ENCODE data around the gene SPAG7. TPM values are rescaled to one million over a fixed set of nuclear protein-coding genes. Genes with fewer than 3 reads are reported as not detected.

SPAG7 gene
- total RNA-seq, 2 experiments from 2014 or later, result 62.7 to 62.9 TPM

DNA sequence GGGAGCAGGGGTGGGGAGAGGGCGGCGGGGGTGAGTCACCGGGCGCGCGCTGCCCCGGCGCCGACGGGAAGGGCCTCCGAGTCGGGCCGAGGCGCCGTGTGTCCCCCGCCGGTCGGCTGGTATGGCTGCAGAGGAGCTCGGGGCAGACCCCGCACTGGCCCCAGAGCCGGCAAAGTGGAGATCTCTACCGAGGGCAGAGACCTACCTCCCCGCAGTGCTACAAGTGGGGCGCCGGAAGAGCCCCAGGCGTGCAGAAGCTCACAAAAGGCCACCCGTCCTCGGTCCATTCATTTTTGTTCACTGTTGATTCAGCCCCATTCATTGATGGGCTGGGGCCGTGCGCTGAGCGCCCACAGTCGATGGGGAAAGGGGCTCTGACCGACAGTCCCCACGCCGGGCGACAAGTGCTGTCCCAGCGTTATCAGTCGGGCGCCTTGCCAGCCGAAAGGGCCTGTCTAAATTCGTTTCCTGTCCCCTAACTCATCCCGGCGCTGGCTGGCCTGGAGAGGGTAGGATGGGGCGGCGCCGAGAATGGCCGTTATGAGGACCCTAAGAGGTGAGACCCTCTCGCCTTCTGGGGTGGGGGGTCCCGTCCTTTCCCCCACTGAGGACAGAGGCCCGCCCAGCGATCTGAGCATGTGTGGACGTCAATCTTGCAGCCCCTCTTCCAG, 17.4 kb downstream of the SPAG7 start:
- Mint-ChIP-seq H3K4me1 (ENCODE audit: low read depth) (peaks cover 19% of the 10 kb centered on the region), H3K36me3 (ENCODE audit: low read depth) (peaks cover 29% of the 10 kb centered on the region), H3K4me3 (peak overlapping the region; percentile 97), H3K9me3 (no peaks in the 10 kb centered on the region), H3K27me3 (no peaks in the 10 kb centered on the region), H3K27ac (peak overlapping the region; percentile 97)
- ChIA-PET CTCF (interaction anchor here (1.0 to 1.5 kb wide), 3 partner anchors 12 to 41 kb away, joined by 3 to 5 read pairs (median 4); partner anchors contain the start of gene SPAG7), POLR2A (interaction anchor here (0.9 to 20.8 kb wide), 7 partner anchors 10 to 130 kb away, joined by 3 to 627 read pairs (median 5); partner anchors contain the start of genes INCA1, KIF1C, RNF167 and SLC25A11)
- intact Hi-C loops (cut with micrococcal nuclease), result no loop called here
- peak; percentile 14 for ATAC-seq
- DNase-seq, result peak; percentile 62
- TF ChIP-seq, protein P1, sequence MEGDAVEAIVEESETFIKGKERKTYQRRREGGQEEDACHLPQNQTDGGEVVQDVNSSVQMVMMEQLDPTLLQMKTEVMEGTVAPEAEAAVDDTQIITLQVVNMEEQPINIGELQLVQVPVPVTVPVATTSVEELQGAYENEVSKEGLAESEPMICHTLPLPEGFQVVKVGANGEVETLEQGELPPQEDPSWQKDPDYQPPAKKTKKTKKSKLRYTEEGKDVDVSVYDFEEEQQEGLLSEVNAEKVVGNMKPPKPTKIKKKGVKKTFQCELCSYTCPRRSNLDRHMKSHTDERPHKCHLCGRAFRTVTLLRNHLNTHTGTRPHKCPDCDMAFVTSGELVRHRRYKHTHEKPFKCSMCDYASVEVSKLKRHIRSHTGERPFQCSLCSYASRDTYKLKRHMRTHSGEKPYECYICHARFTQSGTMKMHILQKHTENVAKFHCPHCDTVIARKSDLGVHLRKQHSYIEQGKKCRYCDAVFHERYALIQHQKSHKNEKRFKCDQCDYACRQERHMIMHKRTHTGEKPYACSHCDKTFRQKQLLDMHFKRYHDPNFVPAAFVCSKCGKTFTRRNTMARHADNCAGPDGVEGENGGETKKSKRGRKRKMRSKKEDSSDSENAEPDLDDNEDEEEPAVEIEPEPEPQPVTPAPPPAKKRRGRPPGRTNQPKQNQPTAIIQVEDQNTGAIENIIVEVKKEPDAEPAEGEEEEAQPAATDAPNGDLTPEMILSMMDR (IDR thresholded peaks at IDR 0.05), result no peak

DNA sequence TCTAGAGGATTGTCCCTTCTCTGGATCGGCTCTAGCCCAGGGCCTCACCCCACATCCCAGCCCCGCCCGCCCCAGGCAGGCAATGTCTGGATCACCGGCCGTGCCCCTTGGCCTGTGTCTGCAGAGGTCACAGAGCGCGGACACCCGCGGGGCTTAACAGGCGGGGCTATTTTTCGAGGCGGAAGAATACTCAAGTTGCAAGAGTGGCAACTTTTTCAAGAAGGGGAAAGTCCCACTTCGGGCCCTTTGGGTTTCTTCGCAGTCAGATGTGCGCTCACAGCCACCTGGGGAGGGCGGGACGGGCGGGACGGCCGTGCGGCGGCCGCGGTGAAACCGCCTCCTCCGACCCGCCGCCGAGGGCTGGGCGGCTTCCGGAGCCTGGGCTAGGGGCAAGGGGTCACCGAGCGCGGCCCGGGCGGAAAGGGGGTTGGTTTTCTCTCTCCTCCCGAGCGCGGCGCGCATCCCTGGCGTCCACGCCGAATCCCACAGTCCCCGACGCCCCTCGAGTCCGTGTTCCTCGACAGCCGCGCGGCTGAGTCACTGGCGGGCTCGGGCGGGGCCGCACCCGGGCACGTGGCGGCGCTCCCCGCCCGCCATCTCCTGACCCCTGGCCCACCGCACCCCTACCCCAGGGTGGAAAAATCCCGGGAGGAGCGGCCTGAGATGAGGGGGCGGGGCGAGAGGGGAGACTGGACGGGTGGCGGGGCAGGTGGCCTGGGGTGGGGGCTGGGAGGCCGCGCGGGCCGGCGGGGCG, 18.1 kb downstream of the SPAG7 start:
- H3K27ac Mint-ChIP-seq, result peak overlapping the region; percentile 99
- peaks cover 26% of the 10 kb centered on the region for H3K4me1 Mint-ChIP-seq (ENCODE audit: low read depth)
- TF ChIP-seq, protein P1 (IDR thresholded peaks at IDR 0.05), result no peak
- ChIA-PET CTCF (interaction anchor here (1.0 to 1.4 kb wide), 3 partner anchors 9 to 17 kb away, joined by 3 to 5 read pairs (median 3); partner anchors contain the start of genes RNF167, SLC25A11 and SPAG7), POLR2A (interaction anchor here (0.9 to 20.8 kb wide), 12 partner anchors 9 to 162 kb away, joined by 3 to 627 read pairs (median 5); partner anchors contain the start of genes C17orf107, CAMTA2, INCA1 and KIF1C)
- intact Hi-C loops (cut with micrococcal nuclease), result no loop called here
- no peaks in the 10 kb centered on the region for H3K27me3 Mint-ChIP-seq
- DNase-seq (peak; percentile 84), ATAC-seq (peak; percentile 21)
- H3K9me3 Mint-ChIP-seq, result no peaks in the 10 kb centered on the region
- H3K4me3 Mint-ChIP-seq, result peak overlapping the region; percentile 97
- peaks cover 36% of the 10 kb centered on the region for H3K36me3 Mint-ChIP-seq (ENCODE audit: low read depth)

DNA sequence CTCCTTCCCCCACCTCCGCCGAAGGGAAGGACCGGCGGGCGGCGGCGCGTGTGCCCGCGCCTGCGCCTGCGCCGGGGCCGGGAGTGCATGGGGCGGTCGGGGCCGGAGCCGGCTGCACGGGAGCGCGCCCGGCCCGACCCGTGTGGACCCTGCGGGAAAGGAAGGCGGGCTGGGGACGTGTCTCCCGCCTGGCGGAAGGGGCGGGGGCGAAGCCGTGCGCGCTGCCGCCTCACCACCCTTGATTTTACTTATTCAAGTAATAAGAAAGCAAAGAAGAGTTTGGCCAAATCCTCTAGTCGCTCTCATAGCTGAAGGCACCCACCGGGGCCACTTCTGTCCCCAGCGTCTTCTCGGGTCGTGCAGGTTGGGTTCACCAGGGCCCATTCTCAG, 18.7 kb downstream of the SPAG7 start:
- DNase-seq (peak; percentile 85), ATAC-seq (peak; percentile 35)
- Mint-ChIP-seq H3K4me3 (peak overlapping the region; percentile 97), H3K4me1 (ENCODE audit: low read depth) (peaks cover 32% of the 10 kb centered on the region), H3K27me3 (no peaks in the 10 kb centered on the region), H3K27ac (peak overlapping the region; percentile 99), H3K36me3 (ENCODE audit: low read depth) (peaks cover 42% of the 10 kb centered on the region), H3K9me3 (no peaks in the 10 kb centered on the region)
- ChIA-PET CTCF (interaction anchor here (1.4 kb wide), 1 partner anchor 9 kb away, joined by 3 read pairs; the partner anchor contains the start of genes RNF167 and SLC25A11), POLR2A (interaction anchor here (0.9 to 20.8 kb wide), 12 partner anchors 9 to 227 kb away, joined by 3 to 627 read pairs (median 6); partner anchors contain the start of genes C17orf107, CAMTA2, CHRNE and KIF1C)
- intact Hi-C loops (cut with micrococcal nuclease), result no loop called here
- TF ChIP-seq, protein P1 (IDR thresholded peaks at IDR 0.05), result no peak

DNA sequence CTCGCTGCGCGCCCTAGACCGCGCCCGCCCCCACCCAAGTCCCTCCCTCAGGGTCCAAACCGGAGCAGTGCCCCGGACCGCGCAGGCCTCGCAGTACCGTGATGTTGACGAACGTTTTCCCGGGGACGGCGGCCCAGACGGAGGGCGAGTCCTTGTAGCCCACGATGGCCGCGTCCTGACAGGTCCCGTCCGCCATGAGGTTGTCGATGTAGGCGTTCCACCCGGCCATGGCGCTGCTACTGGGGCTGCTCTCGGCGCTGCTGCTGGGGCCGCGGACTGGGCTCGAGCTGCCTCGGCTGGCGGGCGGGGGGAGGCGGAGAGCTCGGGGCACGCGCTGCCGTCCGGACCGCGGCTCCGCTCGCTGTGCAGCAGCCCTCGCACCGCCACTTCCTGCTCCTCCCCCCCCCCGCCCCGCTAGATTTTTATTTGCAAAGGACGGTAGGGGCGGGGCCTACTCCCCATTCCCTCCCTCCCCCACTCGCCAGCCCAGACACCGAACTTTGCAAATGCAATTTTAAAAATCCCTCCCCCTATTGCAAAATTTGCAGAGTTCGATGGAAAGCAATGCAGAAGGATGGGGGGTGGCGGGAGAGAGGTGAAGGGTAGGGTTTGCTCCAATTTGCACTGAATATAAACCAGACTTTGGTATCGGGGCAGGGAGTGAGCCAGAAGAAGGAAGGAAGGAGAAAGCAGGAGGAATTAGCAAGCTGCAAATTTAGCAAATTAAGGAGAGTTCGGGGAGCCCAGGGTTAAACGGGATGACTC, 19.3 kb downstream of the SPAG7 start, which contains the start of gene PFN1:
TSS of gene PFN1 (minus strand) at position 365 of the 765 bp plus-strand sequence. CDS start at position 229, 136 bp downstream.
- H3K36me3 Mint-ChIP-seq (ENCODE audit: low read depth), result peaks cover 45% of the 10 kb centered on the region
- TF ChIP-seq, protein P1 (IDR thresholded peaks at IDR 0.05), result no peak
- H3K9me3 Mint-ChIP-seq, result no peaks in the 10 kb centered on the region
- peaks cover 37% of the 10 kb centered on the region for H3K4me1 Mint-ChIP-seq (ENCODE audit: low read depth)
- peak; percentile 96 for DNase-seq
- ChIA-PET CTCF (interaction anchor here (1.4 to 2.8 kb wide), 2 partner anchors 8 to 21 kb away, joined by 3 to 8 read pairs; partner anchors contain the start of genes RNF167 and SLC25A11), POLR2A (interaction anchor here (0.6 to 20.8 kb wide), 18 partner anchors 9 to 706 kb away, joined by 3 to 627 read pairs (median 4); partner anchors contain the start of genes C17orf107, CAMTA2, CHRNE and KIF1C)
- intact Hi-C loops (cut with micrococcal nuclease), result no loop called here
- peak within 1 kb of the TSS; percentile 97 for H3K4me3 Mint-ChIP-seq
- ATAC-seq, result peak; percentile 50
- no peaks in the 10 kb centered on the region for H3K27me3 Mint-ChIP-seq
- peak within 1 kb of the TSS; percentile 99 for H3K27ac Mint-ChIP-seq
